ENCODE data around the gene DENND6B. TPM values are rescaled to one million over a fixed set of nuclear protein-coding genes. Genes with fewer than 3 reads are reported as not detected.
A peak's percentile ranks its signal among the peaks of the same experiment; 100 is the strongest.
"Not testable (repeated sequence)": the region's sequence is repeated elsewhere in the genome, so short reads cannot be mapped to it uniquely, and the experiment has no call there.

Gene DENND6B
- total RNA-seq, result 1 to 10 TPM; 3.7 to 4.7 TPM
- long read RNA-seq, partial matches to known transcripts, result 0 of 2 reads
- long read RNA-seq, other reads (novel, unspliced or antisense), result 2 of 2 reads

DNA sequence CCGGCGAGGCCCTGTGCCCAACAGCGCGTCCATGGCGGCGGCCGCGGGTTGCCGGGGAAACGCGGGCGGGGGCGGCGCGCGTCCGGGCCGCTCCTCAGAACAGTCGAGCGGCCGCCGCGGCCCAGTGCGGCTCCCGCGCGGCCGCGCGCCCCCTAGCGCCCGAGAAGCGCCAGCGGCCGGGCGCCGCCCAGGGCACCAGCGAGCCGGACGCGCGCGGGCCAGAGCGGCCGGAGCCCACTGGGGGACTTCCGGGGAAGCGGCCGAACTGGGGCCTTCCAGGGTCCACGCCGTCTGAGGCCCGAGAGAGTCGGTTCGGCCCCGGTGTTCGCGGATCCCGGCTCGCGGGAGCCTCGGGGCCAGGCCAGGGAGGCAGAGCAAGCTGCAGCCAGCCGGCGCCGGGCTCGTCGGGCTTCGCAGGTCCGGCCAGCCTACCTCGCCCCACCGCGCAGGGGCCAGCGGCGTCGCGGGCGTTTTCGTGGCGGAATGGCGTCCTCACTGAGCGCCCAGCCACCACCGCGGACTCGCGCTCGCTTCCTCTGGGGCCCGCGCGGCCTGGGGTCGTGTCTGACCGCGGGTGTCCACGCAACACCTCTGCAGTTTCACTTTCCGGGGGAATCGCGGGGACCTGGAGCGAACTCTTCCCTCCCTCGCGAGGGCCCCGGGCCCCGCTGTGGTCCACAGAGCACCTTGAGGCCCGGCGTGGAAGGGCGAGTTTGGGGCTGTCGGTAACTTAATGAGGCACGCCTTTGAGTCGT is at the start of gene DENND6B:
DENND6B (minus strand) TSS at position 57 of the 755 bp plus-strand sequence; CDS start at position 33, 24 bp downstream.
- peak; percentile 90 for ATAC-seq
- intact Hi-C loops (cut with DNase I, micrococcal nuclease), result loop anchor here in 1 of 2 donors (10.0 kb wide), 1 partner anchor 52 kb away; the partner anchor contains the start of gene MAPK11
- DNase-seq, result peak; percentile 62 to 82

DNA sequence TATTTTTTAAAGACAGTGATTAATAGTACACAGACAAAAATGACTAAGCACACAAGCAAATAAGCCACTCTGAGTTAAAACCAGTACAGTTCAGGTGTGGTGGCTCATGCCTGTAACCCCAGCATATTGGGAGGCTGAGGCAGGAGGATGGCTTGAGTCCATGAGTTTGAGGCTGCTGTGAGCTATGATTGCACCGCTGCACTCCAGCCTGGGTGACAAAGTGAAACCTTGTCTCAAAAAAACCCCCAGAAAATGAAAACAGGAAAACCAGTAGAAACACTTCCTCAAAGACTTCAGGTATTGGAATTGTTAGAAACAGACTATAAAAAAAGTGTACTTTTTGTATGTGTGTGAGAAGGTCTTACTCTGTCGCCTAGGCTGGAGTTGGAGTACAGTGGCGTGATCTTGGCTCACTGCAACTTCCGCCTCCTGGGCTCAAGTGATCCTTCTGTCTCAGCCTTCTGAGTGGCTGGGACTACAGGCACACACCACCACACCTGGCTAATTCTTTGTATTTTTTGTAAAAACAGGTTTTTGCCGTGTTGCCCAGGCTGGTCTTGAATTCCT is 49.4 kb upstream of the DENND6B start:
- intact Hi-C loops (cut with DNase I, micrococcal nuclease), result no loop called here
- no peak for DNase-seq
- ATAC-seq, result no peak

- intact Hi-C loops (cut with DNase I, micrococcal nuclease), result no loop called here
- DNase-seq (no peak), ATAC-seq (no peak)
Measured at GRCh38 chr22:50371101-50371648, 44.4 kb upstream of the DENND6B start.

GRCh38 chr22:50367778-50368500 is 41.1 kb upstream of the DENND6B start:
- ATAC-seq, result no peak

DNA sequence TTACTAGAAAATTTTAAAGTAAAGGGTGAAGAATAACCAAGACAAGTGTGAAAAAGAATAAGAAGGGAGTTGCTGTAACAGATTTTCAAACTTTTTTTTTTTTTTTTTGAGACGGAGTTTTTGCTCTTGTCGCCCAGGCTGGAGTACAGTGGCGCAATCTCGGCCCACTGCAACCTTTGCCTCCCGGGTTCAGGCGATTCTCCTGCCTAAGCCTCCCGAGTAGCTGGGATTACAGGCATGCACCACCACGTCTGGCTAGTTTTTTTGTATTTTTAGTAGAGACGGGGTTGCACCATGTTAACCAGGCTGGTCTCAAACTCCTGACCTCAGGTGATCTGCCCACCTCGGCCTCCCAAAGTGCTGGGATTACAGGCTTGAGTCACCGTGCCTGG is 37.0 kb upstream of the DENND6B start:
- ATAC-seq; DNase-seq; intact Hi-C loops (cut with DNase I, micrococcal nuclease): not testable (repeated sequence)

More at GRCh38 chr22:50367778-50368500, 41.1 kb upstream of the DENND6B start:
- no peak for DNase-seq
- intact Hi-C loops (cut with DNase I, micrococcal nuclease), result no loop called here

- intact Hi-C loops (cut with DNase I, micrococcal nuclease), result no loop called here
- no peak for DNase-seq
Measured at GRCh38 chr22:50363166-50363802, 36.5 kb upstream of the DENND6B start.

DNA sequence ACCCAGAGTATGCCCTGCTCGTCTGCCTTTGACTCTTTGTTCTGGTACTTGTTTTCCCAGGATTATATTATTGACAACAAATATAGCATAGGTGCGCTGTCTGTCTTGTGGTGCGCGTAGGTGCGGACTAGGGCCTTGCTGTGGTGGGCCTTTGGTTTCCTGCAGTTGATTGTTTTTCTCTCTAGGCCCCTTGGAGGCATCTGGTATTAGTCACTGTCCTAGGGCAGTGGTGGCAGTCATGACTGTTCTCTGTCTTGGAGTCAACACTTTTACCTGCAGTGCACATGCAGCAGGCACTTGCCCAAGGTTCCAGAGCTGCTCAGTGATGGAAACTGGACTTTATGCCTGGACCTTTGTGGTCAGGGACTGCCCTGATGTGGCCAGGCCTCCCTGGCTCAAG is 34.9 kb upstream of the DENND6B start:
- intact Hi-C loops (cut with DNase I, micrococcal nuclease), result no loop called here
- ATAC-seq (no peak), DNase-seq (no peak)

More at GRCh38 chr22:50363166-50363802, 36.5 kb upstream of the DENND6B start:
- no peak for ATAC-seq

DNA sequence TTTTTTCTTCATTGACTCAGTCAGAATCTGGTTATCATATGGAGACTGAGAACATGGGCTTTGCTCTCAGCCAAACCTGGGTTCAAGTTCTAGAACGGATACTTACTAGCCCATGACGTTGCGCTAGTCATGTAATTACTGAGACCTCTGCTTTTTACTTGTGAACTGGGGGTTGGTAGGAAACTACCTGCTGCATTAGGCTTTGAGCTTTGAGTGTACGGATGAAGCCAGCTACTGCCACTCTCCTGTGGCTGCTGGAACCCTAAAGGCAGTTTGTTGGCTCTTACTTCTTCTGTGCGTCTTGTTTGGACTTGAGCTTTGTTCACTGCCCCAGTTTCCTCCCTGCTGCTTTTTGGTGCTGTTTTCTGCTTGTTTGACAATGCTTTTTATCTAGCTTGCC is 34.4 kb upstream of the DENND6B start:
- intact Hi-C loops (cut with DNase I, micrococcal nuclease), result no loop called here
- no peak for DNase-seq
- ATAC-seq, result no peak

GRCh38 chr22:50360578-50360977 is 33.8 kb upstream of the DENND6B start:
- no peak for ATAC-seq
- intact Hi-C loops (cut with DNase I, micrococcal nuclease), result no loop called here
- no peak for DNase-seq

GRCh38 chr22:50357756-50358155 is 30.9 kb upstream of the DENND6B start:
- intact Hi-C loops (cut with DNase I, micrococcal nuclease), result no loop called here
- ATAC-seq (no peak), DNase-seq (no peak)

DNA sequence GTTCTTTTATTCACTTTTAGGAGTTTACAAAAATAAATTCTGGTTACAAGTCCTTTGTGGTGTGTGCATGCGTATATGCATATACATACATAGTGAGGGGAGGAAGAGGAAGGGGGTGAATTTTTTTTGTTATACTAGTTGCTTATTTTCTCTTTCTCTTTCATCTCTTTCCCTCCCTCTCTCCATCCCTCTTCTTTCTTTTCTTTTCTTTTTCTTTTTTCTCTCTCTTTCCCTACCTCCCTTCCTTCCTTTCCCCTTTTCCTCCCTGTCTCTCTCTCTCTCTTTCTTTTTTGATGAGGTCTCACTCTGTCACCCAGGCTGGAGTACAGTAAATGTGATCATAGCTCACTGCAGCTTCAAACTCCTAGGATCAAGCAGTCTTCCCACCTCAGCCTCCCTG is 30.4 kb upstream of the DENND6B start:
- intact Hi-C loops (cut with DNase I, micrococcal nuclease), result no loop called here
- DNase-seq, result no peak
- ATAC-seq, result no peak

- no peak for ATAC-seq
- intact Hi-C loops (cut with DNase I, micrococcal nuclease), result no loop called here
- DNase-seq, result no peak
Measured at GRCh38 chr22:50356186-50356585, 29.4 kb upstream of the DENND6B start.

DNA sequence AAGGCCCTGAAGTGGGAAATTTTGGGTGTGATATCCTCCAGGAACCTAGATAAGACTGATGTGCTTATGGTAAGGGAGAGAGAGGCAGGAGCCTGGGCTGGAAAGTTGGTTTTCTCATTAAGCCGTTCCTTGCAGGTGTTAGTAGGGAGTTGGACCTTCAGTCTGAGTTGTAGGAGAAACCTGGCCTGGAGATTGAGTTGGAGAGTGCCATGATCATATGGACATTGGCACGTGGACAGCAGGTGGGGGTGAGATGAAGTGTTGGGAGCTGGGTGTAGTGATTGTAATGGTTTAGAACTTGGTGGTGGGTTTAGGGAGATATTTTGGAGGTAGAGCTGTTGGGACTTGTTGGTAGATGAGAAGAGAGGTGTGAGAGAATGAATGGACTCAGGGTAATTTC is 21.2 kb upstream of the DENND6B start:
- no peak for ATAC-seq
- DNase-seq, result no peak
- intact Hi-C loops (cut with DNase I, micrococcal nuclease), result no loop called here

- intact Hi-C loops (cut with DNase I, micrococcal nuclease), result no loop called here
- ATAC-seq, result no peak
- DNase-seq, result no peak
Measured at GRCh38 chr22:50347157-50347556, 20.3 kb upstream of the DENND6B start.

DNA sequence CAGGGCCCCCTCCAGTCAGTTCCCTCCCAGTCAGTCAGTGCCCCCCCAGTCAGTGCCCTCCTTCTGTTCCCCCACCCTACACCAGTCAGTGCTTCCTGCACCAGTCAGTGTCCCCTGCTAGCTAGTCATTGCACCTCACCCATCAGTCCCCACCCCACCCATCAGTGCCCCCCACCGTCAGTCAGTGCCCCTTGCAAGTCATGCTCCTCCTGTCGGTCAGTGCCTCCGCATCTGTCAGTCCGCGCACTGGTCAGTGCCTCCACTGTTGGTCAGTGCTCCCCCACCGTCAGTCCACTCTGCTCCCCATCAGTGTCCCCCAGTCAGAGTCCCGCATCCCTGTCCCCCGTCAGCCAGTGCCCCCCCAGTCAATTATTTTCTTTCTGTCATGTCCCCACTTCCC is 19.7 kb upstream of the DENND6B start:
- no peak for ATAC-seq
- DNase-seq, result no peak
- intact Hi-C loops (cut with DNase I, micrococcal nuclease), result no loop called here

GRCh38 chr22:50343541-50343935 is 16.7 kb upstream of the DENND6B start:
- ATAC-seq (no peak), DNase-seq (no peak)
- intact Hi-C loops (cut with DNase I, micrococcal nuclease), result loop anchor here in 1 of 2 donors (5.0 kb wide), 1 partner anchor 91 kb away; the partner anchor contains the start of gene HDAC10

GRCh38 chr22:50342651-50343540 is 16.1 kb upstream of the DENND6B start, which contains the start of gene PPP6R2:
Gene PPP6R2 (plus strand): TSS chr22:50343327. CDS start chr22:50393909, 50,582 bp downstream.
- intact Hi-C loops (cut with DNase I, micrococcal nuclease), result loop anchor here in 1 of 2 donors (5.0 kb wide), 1 partner anchor 91 kb away; the partner anchor contains the start of gene HDAC10
- DNase-seq, result peak; percentile 83 to 90
- ATAC-seq, result peak; percentile 92
